ENCODE results near the gene TRIO.

Gene TRIO

GRCh38 chr5:14281746-14282181, 138.6 kb downstream of the TRIO start:
- no peak for TF ChIP-seq TAF1 (IDR thresholded peaks at IDR 0.05; ENCODE audit: borderline replicate concordance, insufficient read depth, low read length)

- no peak for TF ChIP-seq POLR2AphosphoS5 (IDR thresholded peaks at IDR 0.05; ENCODE audit: low read depth, low read length)
- TF ChIP-seq SIN3A (IDR thresholded peaks at IDR 0.05; ENCODE audit: borderline replicate concordance, insufficient read depth, low read length), result no peak
- TF ChIP-seq TAF1 (IDR thresholded peaks at IDR 0.05; ENCODE audit: borderline replicate concordance, insufficient read depth, low read length), result no peak
- TF ChIP-seq FOXP2 (optimal IDR thresholded peaks at IDR 0.05; ENCODE audit: borderline replicate concordance, extremely low read depth, extremely low read length, insufficient read depth), result no peak
- no peak for TF ChIP-seq REST (IDR thresholded peaks at IDR 0.05; ENCODE audit: insufficient read depth in 1 of 2, low read depth in 2 of 2, low read length in 2 of 2)
Measured at GRCh38 chr5:14283139-14283538, 140.0 kb downstream of the TRIO start.

- TF ChIP-seq POLR2AphosphoS5 (IDR thresholded peaks at IDR 0.05; ENCODE audit: low read depth, low read length), result no peak
- no peak for TF ChIP-seq REST (IDR thresholded peaks at IDR 0.05; ENCODE audit: insufficient read depth in 1 of 2, low read depth in 2 of 2, low read length in 2 of 2)
- no peak for TF ChIP-seq SIN3A (IDR thresholded peaks at IDR 0.05; ENCODE audit: borderline replicate concordance, insufficient read depth, low read length)
- no peak for TF ChIP-seq TAF1 (IDR thresholded peaks at IDR 0.05; ENCODE audit: borderline replicate concordance, insufficient read depth, low read length)
Measured at GRCh38 chr5:14284392-14285148, 141.4 kb downstream of the TRIO start.

GRCh38 chr5:14286007-14286406, 142.9 kb downstream of the TRIO start:
- TF ChIP-seq REST (IDR thresholded peaks at IDR 0.05; ENCODE audit: insufficient read depth in 1 of 2, low read depth in 2 of 2, low read length in 2 of 2) (no peak), TAF1 (IDR thresholded peaks at IDR 0.05; ENCODE audit: borderline replicate concordance, insufficient read depth, low read length) (no peak), POLR2AphosphoS5 (IDR thresholded peaks at IDR 0.05; ENCODE audit: low read depth, low read length) (no peak), FOXP2 (optimal IDR thresholded peaks at IDR 0.05; ENCODE audit: borderline replicate concordance, extremely low read depth, extremely low read length, insufficient read depth) (no peak), SIN3A (IDR thresholded peaks at IDR 0.05; ENCODE audit: borderline replicate concordance, insufficient read depth, low read length) (no peak)

- TF ChIP-seq TAF1 (IDR thresholded peaks at IDR 0.05; ENCODE audit: borderline replicate concordance, insufficient read depth, low read length) (no peak), POLR2AphosphoS5 (IDR thresholded peaks at IDR 0.05; ENCODE audit: low read depth, low read length) (no peak), FOXP2 (optimal IDR thresholded peaks at IDR 0.05; ENCODE audit: borderline replicate concordance, extremely low read depth, extremely low read length, insufficient read depth) (no peak), REST (IDR thresholded peaks at IDR 0.05; ENCODE audit: insufficient read depth in 1 of 2, low read depth in 2 of 2, low read length in 2 of 2) (no peak), SIN3A (IDR thresholded peaks at IDR 0.05; ENCODE audit: borderline replicate concordance, insufficient read depth, low read length) (no peak)
Measured at GRCh38 chr5:14286574-14287421, 143.7 kb downstream of the TRIO start.

Measured in PFSK-1 (cell line).